HUES6 (cell line): ENCODE measurements around the gene EDDM13.
A peak's percentile ranks its signal among the peaks of the same experiment; 100 is the strongest.
"Not testable (repeated sequence)": the region's sequence is repeated elsewhere in the genome, so short reads cannot be mapped to it uniquely, and the experiment has no call there.

Experiments used
- H3K27ac ChIP-seq: 2 replicates; pipeline ENCODE4 v1.7.0; 2013; ENCODE audit warnings: low read depth, mild to moderate bottlenecking, low read length, inconsistent platforms
- H3K27me3 ChIP-seq: 2 replicates; pipeline ENCODE4 v1.6.1; 2013; ENCODE audit warnings: low read length; ENCODE audit not compliant: control insufficient read depth, insufficient read depth
- H3K36me3 ChIP-seq: 2 replicates; pipeline ENCODE4 v1.6.1; 2013; ENCODE audit warnings: low read length; ENCODE audit not compliant: control insufficient read depth, insufficient read depth
- H3K4me1 ChIP-seq: 2 replicates; pipeline ENCODE4 v1.6.1; 2013; ENCODE audit warnings: low read length; ENCODE audit not compliant: control insufficient read depth, insufficient read depth
- H3K4me3 ChIP-seq: 2 replicates; pipeline ENCODE4 v1.5.1; 2013; ENCODE audit warnings: low read depth, low read length
- H3K9ac ChIP-seq: one replicate; pipeline ENCODE4 v1.6.1; 2013; ENCODE audit warnings: mild to moderate bottlenecking, low read length
- H3K9me3 ChIP-seq: 2 replicates; pipeline ENCODE4 v1.6.1; 2013; ENCODE audit warnings: low read depth, low read length; ENCODE audit not compliant: control insufficient read depth, insufficient read depth

Gene EDDM13

GRCh38 chr19:56272161-56272798 is at the start of gene EDDM13:
TSS of gene EDDM13 (plus strand) at chr19:56272748. CDS start at chr19:56272835, 87 bp downstream.
- H3K36me3 ChIP-seq: no peaks in the 10 kb centered on the region
- peaks cover 3% of the 10 kb centered on the region; the same call in 1 of the 2 replicates for H3K9me3 ChIP-seq
- no peak within 1 kb of the TSS for H3K27ac ChIP-seq
- no peaks in the 10 kb centered on the region for H3K27me3 ChIP-seq
- H3K9ac ChIP-seq: no peak within 1 kb of the TSS
- H3K4me3 ChIP-seq: no peak within 1 kb of the TSS
- H3K4me1 ChIP-seq: no peaks in the 10 kb centered on the region; the same call in 1 of the 2 replicates

- Histone ChIP-seq H3K27me3 (no peaks in the 10 kb centered on the region), H3K9ac (no peak overlapping the region), H3K27ac (no peak overlapping the region), H3K36me3 (no peaks in the 10 kb centered on the region), H3K4me1 (no peaks in the 10 kb centered on the region), H3K9me3 (no peaks in the 10 kb centered on the region), H3K4me3 (no peak overlapping the region)
Observed at GRCh38 chr19:56222901-56223300, 49.6 kb upstream of the EDDM13 start.

- H3K36me3 ChIP-seq: no peaks in the 10 kb centered on the region
- H3K4me3 ChIP-seq: no peak overlapping the region
- H3K27me3 ChIP-seq: no peaks in the 10 kb centered on the region
- no peak overlapping the region for H3K9ac ChIP-seq
- no peaks in the 10 kb centered on the region for H3K4me1 ChIP-seq
- no peak overlapping the region for H3K27ac ChIP-seq
- H3K9me3 ChIP-seq: no peaks in the 10 kb centered on the region
Observed at GRCh38 chr19:56223481-56223880, 49.1 kb upstream of the EDDM13 start.

GRCh38 chr19:56245121-56245740 is 27.3 kb upstream of the EDDM13 start:
- Histone ChIP-seq H3K9me3 (no peaks in the 10 kb centered on the region), H3K9ac (no peak overlapping the region), H3K36me3 (no peaks in the 10 kb centered on the region), H3K4me3 (no peak overlapping the region), H3K27me3 (no peaks in the 10 kb centered on the region), H3K27ac (no peak overlapping the region), H3K4me1 (no peaks in the 10 kb centered on the region)

GRCh38 chr19:56245764-56246163 is 26.8 kb upstream of the EDDM13 start:
- not testable (repeated sequence) for H3K9ac ChIP-seq, H3K36me3 ChIP-seq, H3K27me3 ChIP-seq, H3K9me3 ChIP-seq, H3K4me1 ChIP-seq, H3K4me3 ChIP-seq, H3K27ac ChIP-seq

GRCh38 chr19:56248736-56249338 is 23.7 kb upstream of the EDDM13 start:
- not testable (repeated sequence) for H3K4me3 ChIP-seq, H3K9me3 ChIP-seq

GRCh38 chr19:56252699-56253422 is 19.7 kb upstream of the EDDM13 start:
- H3K4me3 ChIP-seq: peak overlapping the region; percentile 11; the same call in 1 of the 2 replicates
- H3K27ac ChIP-seq: 0 out of 2 replicates have a peak overlapping the region, but pooled peaks have one; percentile 51
- H3K36me3 ChIP-seq: no peaks in the 10 kb centered on the region
- H3K4me1 ChIP-seq: no peaks in the 10 kb centered on the region
- peaks cover 6% of the 10 kb centered on the region; the same call in 1 of the 2 replicates for H3K9me3 ChIP-seq
- H3K27me3 ChIP-seq: no peaks in the 10 kb centered on the region
- no peak overlapping the region for H3K9ac ChIP-seq

More at GRCh38 chr19:56248736-56249338, 23.7 kb upstream of the EDDM13 start:
- H3K36me3 ChIP-seq, H3K4me1 ChIP-seq, H3K9ac ChIP-seq, H3K27ac ChIP-seq, H3K27me3 ChIP-seq: not testable (repeated sequence)

GRCh38 chr19:56253737-56254136 is 18.8 kb upstream of the EDDM13 start:
- Histone ChIP-seq H3K9me3 (peaks cover 6% of the 10 kb centered on the region; the same call in 1 of the 2 replicates), H3K27ac (no peak overlapping the region), H3K9ac (no peak overlapping the region), H3K27me3 (no peaks in the 10 kb centered on the region), H3K36me3 (no peaks in the 10 kb centered on the region), H3K4me3 (no peak overlapping the region), H3K4me1 (no peaks in the 10 kb centered on the region)

- H3K4me3 ChIP-seq: no peak overlapping the region
- no peaks in the 10 kb centered on the region for H3K9me3 ChIP-seq
- no peaks in the 10 kb centered on the region for H3K27me3 ChIP-seq
- H3K4me1 ChIP-seq: no peaks in the 10 kb centered on the region
- no peaks in the 10 kb centered on the region for H3K36me3 ChIP-seq
- H3K9ac ChIP-seq: no peak overlapping the region
- H3K27ac ChIP-seq: no peak overlapping the region
Observed at GRCh38 chr19:56258272-56258671, 14.3 kb upstream of the EDDM13 start.

GRCh38 chr19:56261145-56261544 is 11.4 kb upstream of the EDDM13 start:
- Histone ChIP-seq H3K27ac (no peak overlapping the region), H3K9me3 (no peaks in the 10 kb centered on the region), H3K4me3 (no peak overlapping the region), H3K4me1 (no peaks in the 10 kb centered on the region), H3K9ac (no peak overlapping the region), H3K36me3 (no peaks in the 10 kb centered on the region), H3K27me3 (no peaks in the 10 kb centered on the region)

GRCh38 chr19:56261932-56262331 is 10.6 kb upstream of the EDDM13 start:
- not testable (repeated sequence) for H3K4me1 ChIP-seq, H3K27ac ChIP-seq, H3K36me3 ChIP-seq, H3K9ac ChIP-seq, H3K9me3 ChIP-seq, H3K4me3 ChIP-seq, H3K27me3 ChIP-seq
